Inflammatory macrophage (primary cell): Measurements from ENCODE around the gene SLC47A1.
"Not testable (repeated sequence)": the region's sequence is repeated elsewhere in the genome, so short reads cannot be mapped to it uniquely, and the experiment has no call there.

Source experiments
- DNase-seq, 2 donors: peaks; one replicate each; pipeline ENCODE4 v3.0.0-alpha.2; 2020 to 2022

SLC47A1 gene

GRCh38 chr17:19555746-19556145 is 22.1 kb downstream of the SLC47A1 start:
- no peak for DNase-seq

GRCh38 chr17:19558946-19559345 is 25.3 kb downstream of the SLC47A1 start:
- DNase-seq = no peak

- no peak for DNase-seq
Measured at GRCh38 chr17:19561697-19562318, 28.2 kb downstream of the SLC47A1 start.

GRCh38 chr17:19565817-19566575 is 32.3 kb downstream of the SLC47A1 start:
- DNase-seq = no peak

GRCh38 chr17:19567216-19568015 is 33.8 kb downstream of the SLC47A1 start:
- DNase-seq = no peak

- DNase-seq = no peak
Measured at GRCh38 chr17:19568016-19568350, 34.3 kb downstream of the SLC47A1 start.

- no peak for DNase-seq
Measured at GRCh38 chr17:19569785-19570543, 36.3 kb downstream of the SLC47A1 start.

GRCh38 chr17:19570544-19571062 is 36.9 kb downstream of the SLC47A1 start:
- DNase-seq = peak; percentile 39 to 40

- DNase-seq = peak; percentile 42 to 47
Measured at GRCh38 chr17:19573075-19573474, 39.4 kb downstream of the SLC47A1 start.

GRCh38 chr17:19574956-19575355 is 41.3 kb downstream of the SLC47A1 start:
- no peak for DNase-seq

- no peak for DNase-seq
Measured at GRCh38 chr17:19578545-19578944, 44.9 kb downstream of the SLC47A1 start.

GRCh38 chr17:19579192-19579761 is 45.6 kb downstream of the SLC47A1 start:
- no peak for DNase-seq

GRCh38 chr17:19579867-19580565 is 46.4 kb downstream of the SLC47A1 start:
- peak in 1 of 2 donors; percentile 19 for DNase-seq

- not testable (repeated sequence) for DNase-seq
Measured at GRCh38 chr17:19580566-19580920, 46.9 kb downstream of the SLC47A1 start.

GRCh38 chr17:19582152-19582551 is 48.5 kb downstream of the SLC47A1 start:
- DNase-seq = not testable (repeated sequence)

GRCh38 chr17:19583871-19584270 is 50.2 kb downstream of the SLC47A1 start:
- DNase-seq = no peak

GRCh38 chr17:19590451-19590850 is 56.8 kb downstream of the SLC47A1 start:
- peak; percentile 47 to 70 for DNase-seq

GRCh38 chr17:19590912-19591551 is 57.4 kb downstream of the SLC47A1 start:
- no peak for DNase-seq

- DNase-seq = no peak
Measured at GRCh38 chr17:19592316-19592715, 58.7 kb downstream of the SLC47A1 start.

- no peak for DNase-seq
Measured at GRCh38 chr17:19596869-19597268, 63.2 kb downstream of the SLC47A1 start.

GRCh38 chr17:19610311-19610710 is 76.7 kb downstream of the SLC47A1 start:
- peak; percentile 8 to 58 for DNase-seq
